GM19025 (cell line): Measurements from ENCODE around the gene CHI3L2.
A peak's percentile ranks its signal among the peaks of the same experiment; 100 is the strongest.
"Not testable (repeated sequence)": the region's sequence is repeated elsewhere in the genome, so short reads cannot be mapped to it uniquely, and the experiment has no call there.

Experiments used
- ATAC-seq: cut with Tn5 transposase; IDR thresholded peaks from one replicate; pipeline ENCODE4 v1.9.1; 2021; ENCODE audit warnings: mild to moderate bottlenecking, low read depth, moderate library complexity; ENCODE audit not compliant: unreplicated experiment

CHI3L2 gene

DNA sequence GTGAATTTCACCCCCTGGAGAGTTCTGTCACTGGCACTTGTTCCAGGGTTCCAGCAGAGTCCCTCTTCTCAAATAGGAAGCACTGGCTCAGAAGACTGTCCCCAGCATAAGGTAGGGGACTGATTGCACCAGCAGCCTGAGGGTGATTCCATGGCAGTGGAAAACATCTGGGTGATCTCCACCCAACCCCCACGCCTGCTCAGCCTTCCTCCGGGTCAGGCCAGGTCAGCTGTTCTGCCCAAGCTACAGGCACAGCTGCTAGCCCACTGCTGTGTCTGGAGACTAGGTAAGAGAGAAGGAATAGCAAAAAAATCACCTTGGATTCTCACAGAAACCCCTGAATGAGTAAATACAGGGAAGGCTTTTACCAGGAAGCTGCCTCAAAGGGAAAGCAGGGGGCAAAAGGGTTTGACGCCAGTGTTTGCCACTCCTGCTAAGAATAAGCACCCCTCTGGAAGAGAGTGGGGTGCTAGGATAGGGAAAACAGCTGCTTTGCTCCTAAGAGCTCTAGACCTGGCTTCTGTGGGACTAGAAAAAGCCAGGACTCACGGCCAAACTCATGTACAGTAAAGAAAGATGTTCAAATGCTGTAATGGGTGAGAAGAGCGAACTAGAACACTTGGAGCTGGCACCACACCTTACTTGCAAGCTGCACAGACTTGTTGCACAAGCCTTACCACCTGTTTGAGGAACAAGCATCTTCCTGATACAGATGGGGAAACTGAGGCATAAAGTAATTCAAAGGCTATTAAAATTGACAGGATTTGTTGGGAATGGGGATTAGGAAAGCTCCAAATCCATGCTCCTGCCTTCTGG is 26.0 kb upstream of the CHI3L2 start:
- no peak for ATAC-seq

DNA sequence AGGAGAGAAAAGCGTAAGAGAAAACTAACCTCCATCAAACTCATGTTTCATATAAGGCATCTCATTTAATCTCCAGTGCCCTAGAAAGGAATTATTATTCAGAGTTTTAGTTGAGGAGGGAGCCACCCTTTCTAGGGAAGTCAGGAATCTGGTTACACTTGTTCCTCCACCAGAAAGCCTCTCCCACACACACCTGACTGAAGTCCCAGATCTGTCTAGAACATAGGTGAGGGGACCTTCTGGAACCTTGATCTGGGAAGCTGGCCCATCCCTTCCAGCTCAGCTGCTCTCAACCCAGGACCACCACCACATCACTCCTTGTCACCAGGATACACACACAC is 25.2 kb upstream of the CHI3L2 start:
- no peak for ATAC-seq

DNA sequence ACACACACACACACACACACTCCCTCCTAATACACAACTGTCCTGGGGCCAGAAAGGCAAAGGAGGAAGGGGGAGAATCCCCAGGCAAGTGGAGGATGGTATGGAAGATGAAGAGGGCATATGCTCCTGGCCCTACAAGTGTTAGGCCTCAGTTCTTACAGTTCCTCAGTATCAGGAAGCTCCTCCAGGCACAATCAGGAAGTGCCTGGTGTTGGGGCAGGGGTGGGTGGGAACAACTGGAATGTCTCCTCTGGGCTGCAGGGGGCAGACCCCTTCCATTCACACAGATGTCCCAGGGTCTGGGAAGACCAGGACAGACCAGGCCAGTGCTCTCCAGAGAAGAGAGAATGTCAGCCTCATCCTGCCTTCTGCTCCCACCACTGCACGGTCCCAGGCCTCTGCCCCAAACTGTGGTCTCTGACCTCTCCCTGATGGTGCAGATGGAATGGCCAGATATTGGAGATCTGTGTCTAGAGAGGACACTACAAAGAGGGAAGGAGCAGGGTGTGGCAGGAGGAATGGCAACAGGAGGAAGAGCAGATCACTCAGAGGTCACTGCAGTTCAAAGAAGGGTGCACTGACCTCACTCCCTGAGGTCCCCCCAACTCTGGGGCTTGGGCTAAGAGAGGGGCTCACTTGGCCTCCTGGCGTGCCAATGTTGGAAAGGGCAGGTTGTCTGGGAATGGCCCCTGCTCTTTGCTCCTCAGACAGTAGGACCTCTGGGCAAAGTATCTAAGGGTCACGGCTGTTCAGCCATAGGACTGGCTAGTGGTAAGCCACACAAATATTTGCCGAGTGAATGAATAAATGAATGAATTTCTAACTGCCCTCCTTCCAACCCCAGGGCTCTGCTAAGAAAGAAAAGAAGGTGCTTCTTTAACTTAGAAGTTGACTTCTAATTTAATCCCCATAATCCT is 24.5 kb upstream of the CHI3L2 start:
- no peak for ATAC-seq

DNA sequence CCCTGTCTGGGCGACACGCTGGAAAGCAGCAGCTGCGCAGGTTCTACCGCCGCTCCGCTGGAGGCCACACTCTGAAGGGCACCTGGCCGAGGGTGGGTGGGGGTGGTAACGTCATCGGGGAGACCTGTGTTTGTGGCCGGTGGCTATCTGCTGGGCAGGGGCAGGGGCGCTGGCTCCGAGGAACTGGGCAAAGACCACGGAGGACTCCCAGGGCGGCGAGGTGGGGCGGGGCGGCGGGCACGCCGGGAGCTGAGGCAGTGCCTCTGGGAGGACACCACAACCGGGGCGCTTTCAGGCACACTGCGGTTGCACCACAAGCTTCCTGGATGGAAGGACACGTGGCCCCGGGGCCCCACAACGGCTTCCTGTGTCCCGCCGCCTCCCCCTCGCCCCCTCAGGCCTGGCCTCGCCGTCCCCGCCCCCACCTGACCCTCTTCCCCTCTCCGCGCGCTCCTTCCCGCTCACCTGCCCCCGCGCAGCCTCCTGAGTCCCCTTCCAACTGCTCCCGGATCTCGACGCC is 23.8 kb upstream of the CHI3L2 start:
- ATAC-seq = peak; percentile 44

DNA sequence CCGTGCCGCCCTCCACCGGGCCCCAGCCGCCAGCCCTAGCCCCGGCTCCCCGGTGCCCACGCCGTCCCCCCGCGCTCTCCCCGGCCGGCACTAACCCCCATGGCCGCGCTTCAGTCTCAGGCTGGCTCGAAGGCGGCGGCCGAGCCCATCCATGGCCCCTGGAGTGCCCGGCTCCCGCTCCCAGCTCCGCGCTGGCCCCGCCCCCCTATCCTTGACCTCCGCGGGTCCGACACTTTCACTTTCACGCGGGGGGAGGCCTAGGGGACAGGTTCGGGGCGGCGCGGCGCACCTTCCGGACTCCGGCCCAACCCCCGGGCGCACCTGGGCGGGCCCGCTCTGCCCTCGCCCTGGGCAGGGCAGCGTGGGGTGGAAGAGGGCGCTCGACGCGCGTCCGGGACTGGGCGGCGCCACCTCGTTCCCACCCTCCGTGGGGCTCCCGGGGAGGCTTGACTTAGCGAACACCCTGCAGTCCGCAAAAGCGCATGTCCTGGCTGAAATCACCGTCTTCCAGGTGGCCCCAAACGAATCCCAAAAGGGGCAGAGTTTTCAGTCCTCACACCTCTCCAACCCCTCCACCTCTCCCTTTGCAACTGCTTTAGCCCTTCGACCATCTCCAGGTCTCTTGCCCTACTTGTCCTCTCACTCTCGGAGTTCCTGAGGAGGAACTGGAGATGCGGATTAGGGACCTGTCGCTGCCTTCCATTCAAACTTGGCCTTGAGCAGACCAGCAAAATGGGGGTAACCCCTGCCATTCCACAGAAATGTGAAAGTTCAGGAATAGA is 23.1 kb upstream of the CHI3L2 start:
- ATAC-seq = peak; percentile 72

DNA sequence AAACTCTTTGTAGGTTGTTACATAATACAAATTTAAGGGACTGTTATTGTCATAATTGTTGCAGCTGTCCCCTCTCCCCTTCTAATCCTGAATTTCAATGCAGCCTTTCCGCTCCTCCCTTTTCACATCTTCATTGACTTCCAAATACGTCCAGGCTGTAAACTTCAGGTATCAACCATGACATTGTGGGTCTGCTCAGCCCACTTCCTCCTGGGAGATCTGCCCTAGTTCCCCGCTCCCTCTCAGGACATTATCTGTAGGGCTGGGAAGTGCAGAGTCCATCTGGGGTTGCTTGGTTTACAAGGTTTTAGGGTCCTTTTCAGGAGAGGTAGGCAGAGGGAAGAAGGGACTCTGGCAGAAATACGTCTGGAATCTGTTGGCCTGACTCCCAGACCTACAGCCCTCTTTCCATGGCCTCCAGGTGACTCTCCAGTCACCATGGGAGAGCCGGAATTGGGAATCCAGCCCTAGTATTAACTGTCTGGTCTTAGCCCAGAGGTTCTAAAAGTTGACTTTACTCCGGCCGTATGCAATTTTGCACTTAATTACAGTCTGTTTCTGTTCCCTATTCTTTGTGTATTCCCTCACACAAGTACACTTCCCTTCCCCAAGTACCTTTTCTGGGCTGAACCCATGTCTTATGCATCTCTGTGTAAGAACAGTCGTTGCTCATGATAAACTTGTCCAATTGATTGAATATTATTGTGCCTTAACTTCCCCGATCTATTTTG is 22.4 kb upstream of the CHI3L2 start:
- ATAC-seq = no peak

DNA sequence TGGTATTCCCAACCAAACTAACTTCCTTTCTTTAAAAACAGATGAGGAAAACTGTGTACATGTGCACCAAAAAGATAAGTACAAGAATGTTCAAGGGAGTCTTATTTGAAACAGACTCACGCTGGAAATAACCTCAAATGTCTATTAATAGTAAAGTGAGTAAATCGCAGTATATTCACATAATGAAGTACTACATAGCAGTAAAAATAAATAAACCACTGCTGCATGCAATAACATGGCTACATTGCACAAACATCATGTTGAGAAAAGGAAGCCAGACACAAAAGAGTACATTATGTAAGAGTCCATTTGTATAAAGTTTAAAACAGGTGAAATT is 21.8 kb upstream of the CHI3L2 start:
- ATAC-seq = no peak

DNA sequence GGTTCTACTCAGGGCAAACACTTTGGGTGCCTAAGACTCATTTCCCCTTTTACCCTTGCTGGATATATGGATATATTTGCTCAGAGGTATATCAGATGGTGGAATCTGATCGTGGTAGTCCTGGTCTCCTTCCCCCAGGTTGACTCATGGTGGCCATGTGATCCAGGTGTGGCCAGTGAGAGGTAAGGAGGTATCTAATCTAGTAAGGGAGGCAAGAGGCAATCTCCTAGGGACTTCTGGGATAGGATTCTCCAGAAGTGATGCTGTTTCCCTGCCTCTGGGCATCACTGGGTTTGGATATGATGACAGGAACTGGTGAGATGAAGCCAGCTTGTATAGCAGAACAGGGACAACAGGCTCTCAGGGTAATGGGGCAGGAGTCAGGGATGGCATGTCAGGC is 18.6 kb upstream of the CHI3L2 start:
- ATAC-seq = no peak

DNA sequence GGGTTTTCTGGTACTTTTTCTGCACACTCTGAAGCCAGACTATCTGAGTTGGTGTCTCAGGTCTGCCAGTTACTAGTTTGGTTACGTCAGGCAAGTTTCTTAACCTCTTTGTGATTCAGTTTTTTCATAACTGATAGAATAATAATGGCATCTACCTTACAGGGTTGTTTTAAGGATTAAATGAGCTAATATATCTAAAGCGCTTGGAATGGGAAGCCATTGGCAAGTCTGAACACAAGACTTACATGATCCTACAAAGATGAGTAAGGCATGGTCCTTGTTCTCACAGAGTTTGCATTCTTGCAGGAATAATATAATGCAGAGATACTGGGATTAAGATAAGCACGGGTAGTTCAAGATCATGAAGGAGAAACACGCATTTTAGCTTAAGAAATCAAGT is 17.9 kb upstream of the CHI3L2 start:
- ATAC-seq = no peak

DNA sequence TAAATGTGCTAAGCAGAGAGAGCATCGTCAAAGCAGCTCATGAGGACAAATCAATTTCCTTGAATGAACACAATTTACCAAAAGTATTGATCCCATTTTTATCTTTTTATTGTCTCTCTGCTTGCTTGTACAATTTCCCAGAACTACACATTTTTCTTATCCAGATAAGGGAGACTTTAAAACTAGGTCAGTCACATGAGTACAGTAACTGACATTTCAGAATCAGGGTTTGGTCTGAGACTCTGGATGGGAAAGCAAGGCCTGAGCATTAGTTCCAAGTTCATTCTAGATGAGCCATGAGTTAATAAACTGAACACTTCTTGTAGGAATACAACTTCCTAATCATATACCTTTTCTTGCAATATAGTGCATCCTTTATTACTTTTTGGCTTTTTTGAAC is 15.6 kb upstream of the CHI3L2 start:
- ATAC-seq = no peak

DNA sequence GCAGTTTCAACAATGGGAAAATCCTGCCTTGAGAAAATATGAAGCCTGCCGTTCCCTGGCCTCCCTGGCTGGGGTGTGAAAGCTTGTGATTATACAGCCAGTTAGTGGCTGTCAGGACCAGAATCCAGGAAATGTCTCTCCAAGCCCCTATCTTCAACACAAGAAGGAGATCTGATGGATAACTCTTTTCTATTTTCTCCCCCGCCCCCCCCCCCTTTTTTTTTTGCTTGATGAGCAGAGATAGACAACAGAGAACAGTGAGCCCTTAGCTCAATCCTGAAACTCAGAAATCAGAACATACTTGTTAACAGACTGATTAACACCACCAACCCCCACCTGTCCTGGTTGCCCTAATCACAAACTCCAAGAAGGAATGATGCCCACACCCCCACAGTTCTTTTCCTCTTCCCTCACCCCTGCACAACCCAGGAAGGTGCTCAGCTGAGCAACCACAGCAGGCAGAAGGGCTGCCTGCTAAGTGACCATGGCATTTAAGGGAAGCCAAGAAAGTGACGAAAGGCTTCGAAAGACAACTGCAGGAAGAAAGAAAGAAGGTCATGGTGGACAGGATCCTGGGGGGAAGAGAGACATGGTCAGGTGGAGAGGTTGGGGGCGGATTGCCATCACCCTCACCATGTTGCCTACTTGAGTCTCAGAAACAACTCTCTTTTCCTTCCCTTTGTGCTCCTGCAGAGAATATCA is 14.7 kb upstream of the CHI3L2 start:
- ATAC-seq = no peak

DNA sequence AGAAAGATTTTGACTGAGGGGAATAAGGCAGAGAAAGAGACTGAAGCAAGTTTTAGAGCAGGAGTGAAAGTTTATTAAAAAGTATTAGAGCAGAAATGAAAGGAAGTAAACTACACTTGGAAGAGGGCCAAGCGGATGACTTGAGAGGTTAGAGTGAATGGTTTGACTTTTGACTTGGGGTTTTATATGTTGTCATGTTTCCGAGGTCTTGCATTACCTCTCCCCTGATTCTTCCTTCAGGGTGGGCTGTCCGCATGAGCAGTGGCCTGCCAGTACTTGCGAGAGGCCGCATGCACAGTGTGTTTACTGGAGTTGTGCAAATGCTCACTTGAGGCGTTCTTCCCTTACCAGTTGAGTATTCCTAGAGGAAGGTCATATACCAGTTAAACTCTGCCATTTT is 14.1 kb upstream of the CHI3L2 start:
- ATAC-seq = no peak

DNA sequence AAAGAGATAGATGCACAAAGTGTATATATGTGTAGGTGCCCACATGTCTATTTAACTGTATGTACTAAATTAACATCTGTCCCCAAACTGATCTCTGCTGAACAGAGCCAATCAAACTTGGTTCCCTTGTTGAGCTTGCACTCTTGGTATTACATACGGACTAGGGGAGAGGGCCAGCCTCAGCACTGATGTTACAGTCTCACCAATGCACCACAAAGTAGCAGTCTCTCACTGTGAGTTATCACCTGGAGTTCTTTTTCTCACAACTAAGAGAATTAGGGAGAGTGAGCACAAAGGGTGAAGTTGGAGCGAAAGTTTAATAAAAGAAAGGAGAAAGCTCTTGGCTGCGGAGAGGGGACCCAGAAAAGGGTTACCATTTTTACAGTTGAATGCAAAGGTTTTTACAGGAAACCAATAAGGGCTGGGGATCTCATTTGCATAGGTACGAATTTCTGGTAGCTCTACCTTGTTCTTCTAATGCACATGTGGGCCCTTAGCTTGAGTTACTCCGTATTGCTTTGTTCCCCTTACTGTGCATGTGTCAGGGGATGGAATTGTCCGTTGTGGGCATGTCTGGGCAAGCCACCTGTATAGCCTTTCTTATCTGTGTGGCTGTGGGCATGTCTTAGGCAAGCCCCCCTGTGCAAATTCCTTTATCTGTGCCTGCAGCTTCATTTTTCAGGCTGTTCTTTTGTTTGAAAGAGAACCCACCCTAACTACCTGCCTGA is 13.3 kb upstream of the CHI3L2 start:
- ATAC-seq = no peak

DNA sequence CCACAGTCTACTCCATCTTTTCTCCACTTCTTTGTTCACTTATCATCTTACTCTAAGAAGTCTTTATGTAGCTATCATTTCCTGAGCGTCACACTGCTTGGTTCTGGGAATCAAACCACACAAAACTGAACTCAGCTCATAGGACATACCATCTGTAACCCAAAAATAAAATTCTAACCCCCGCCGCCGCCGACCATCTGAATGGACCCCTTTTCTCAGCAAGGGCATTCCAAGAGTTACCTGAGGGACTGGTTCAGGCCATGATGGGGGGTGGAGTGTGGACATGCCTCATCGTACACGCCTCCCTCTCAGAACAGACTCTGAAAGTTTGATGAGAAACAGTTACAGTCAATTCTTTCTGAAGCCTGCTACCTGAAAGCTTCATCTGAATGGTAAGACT is 12.6 kb upstream of the CHI3L2 start:
- no peak for ATAC-seq

DNA sequence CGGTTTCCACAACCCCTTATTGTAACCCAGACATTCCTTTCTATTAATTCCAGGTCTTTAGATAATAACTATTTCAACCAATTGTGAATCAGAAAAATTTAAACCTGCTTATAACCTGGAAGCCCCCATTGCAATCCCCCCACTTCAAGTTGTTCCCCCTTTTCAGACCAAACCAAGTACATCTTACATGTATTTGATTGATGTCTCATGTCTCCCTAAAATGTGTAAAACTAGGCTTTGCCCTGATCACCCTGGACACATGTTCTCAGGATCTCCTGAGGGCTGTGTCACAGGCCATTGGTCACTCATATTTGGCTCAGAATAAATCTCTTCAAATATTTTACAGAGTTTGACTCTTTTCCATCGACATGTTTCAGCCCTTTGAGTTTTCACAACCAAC is 12.2 kb upstream of the CHI3L2 start:
- not testable (repeated sequence) for ATAC-seq

DNA sequence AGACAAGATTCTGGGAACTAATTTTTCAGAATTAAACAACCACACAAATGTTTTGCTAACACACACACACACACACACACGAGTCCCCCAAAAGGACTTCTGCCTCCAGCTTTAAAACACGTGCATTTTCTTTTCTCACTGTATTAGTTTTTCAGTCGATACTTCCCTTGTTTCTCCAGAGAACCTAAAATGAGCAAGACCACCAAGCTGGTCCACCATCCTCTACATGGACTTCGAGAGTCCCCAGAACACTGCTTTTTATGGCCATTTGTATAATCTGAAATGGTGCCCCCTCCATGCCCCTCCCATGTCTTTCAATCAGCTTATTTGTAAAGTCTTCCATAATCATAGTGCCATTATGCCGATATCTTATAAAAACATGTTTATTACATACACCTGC is 10.8 kb upstream of the CHI3L2 start:
- no peak for ATAC-seq

DNA sequence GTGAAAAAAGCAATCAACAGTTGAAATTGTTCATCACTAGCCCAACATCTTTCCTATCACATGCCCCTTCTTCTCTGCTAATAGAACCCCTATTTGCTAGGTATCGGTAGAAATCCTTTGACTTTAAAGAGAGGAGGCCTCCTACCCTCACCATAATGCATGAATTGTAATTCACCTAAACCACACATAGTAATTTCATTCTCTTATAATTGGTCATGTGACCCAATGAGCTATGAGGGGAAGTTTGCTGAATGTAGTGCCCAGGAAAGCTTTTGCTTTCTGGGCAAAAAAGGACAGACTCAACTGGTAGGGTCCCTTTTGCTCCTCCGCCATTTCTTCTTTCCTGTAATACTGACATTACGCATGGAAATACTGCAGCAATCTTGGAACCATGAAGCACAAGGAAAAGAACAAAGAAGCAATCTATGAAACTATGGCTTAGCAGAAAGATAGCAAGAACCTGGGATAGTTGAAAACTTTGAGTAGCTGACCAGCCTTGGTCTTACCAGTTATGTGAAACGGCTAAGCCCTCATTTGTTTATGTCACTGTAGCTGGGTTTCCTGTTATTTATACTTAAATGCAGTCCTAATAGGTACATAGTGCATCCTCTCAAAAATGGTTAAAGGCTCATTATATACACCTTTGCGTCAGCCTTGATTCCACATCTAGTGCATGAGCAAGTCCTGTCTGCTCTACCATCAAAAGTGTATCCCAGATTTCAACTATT is 10.2 kb upstream of the CHI3L2 start:
- no peak for ATAC-seq
